B cell (primary cell): ENCODE data around the gene FBXO24.

Experiments
- EZH2 ChIP-seq: IDR thresholded peaks from 2 replicates; pipeline ENCODE4 v1.6.1; 2012; ENCODE audit warnings: borderline replicate concordance, low read depth, mild to moderate bottlenecking, moderate library complexity, low read length; ENCODE audit not compliant: insufficient read depth, poor library complexity, severe bottlenecking
- TF ChIP-seq, protein P1 (sequence below): fragments of 200-600 bp; IDR thresholded peaks from one replicate; pipeline ENCODE4 v1.8.0; 2022; ENCODE audit warnings: antibody characterized with exemption, mild to moderate bottlenecking

DNA sequence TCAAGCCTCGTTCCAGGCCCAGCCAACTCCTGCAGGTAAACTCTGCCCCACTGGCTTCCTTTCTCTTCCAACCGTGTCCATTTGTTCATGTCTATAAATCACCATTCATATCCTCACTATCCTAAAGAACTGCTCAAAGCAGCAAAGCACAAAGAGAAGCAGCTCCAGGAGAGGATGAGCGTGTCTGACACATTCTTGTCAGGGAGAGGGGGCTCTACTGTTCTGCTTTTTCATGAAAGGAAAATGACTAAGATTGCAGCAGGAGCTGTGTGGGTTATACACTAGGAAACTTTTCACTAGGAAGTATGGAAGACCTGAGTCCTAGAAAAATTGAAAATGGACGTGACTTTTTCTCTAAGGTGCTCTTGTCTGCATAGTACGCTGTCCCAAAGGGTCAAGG lies 30.4 kb upstream of the FBXO24 start:
- TF ChIP-seq, protein P1, sequence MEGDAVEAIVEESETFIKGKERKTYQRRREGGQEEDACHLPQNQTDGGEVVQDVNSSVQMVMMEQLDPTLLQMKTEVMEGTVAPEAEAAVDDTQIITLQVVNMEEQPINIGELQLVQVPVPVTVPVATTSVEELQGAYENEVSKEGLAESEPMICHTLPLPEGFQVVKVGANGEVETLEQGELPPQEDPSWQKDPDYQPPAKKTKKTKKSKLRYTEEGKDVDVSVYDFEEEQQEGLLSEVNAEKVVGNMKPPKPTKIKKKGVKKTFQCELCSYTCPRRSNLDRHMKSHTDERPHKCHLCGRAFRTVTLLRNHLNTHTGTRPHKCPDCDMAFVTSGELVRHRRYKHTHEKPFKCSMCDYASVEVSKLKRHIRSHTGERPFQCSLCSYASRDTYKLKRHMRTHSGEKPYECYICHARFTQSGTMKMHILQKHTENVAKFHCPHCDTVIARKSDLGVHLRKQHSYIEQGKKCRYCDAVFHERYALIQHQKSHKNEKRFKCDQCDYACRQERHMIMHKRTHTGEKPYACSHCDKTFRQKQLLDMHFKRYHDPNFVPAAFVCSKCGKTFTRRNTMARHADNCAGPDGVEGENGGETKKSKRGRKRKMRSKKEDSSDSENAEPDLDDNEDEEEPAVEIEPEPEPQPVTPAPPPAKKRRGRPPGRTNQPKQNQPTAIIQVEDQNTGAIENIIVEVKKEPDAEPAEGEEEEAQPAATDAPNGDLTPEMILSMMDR = no peak
- no peak for TF ChIP-seq EZH2
